Endometrium (tissue), 2 donors: Measurements from ENCODE around the gene SAXO1.

Source experiments
- FAIRE-seq: peaks from 2 replicates; lab custom pipeline; 2012; peaks lifted over from hg19 to GRCh38; lab: Jason Lieb, UNC
- donor health status: control.
- donor health status: control.

SAXO1 gene

DNA sequence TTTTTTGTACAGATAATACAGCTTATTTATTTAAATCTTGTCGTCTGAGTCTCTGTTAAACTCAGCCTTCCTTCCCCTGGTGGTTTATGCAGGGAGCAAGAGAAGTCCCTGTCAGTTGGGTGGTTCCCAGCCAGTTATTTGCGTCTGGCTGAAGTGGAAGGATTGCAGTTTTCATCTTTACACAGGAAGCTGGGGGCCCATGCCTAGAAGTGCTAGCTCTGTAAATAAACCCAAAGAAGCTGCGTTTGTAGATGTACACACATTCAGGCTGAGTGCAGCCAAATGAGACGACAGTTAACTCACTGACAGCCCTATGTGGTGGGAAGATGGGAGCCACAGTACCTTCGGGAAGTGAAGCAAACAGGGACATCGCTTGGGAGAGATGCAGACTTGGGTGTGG lies 122.1 kb downstream of the SAXO1 start:
- FAIRE-seq: no peak

DNA sequence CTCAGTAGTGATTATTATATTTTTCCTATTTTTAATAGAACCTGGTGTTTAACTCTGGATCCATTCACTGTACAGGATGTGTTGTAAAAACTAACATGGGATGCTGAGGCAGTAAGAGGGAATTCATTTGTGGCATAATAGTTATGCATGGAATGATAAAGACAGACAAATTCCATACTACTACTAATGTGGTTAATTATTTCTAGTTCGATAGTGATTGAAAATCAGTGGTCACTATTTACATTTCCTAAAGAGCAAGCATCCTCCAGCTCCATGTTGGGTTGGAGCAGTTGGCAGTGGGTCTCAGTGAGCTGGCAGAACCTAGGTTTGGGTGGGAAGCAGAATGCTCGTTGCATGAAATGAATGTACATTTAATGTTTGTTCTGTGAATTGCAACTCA lies 122.6 kb downstream of the SAXO1 start:
- no peak for FAIRE-seq

DNA sequence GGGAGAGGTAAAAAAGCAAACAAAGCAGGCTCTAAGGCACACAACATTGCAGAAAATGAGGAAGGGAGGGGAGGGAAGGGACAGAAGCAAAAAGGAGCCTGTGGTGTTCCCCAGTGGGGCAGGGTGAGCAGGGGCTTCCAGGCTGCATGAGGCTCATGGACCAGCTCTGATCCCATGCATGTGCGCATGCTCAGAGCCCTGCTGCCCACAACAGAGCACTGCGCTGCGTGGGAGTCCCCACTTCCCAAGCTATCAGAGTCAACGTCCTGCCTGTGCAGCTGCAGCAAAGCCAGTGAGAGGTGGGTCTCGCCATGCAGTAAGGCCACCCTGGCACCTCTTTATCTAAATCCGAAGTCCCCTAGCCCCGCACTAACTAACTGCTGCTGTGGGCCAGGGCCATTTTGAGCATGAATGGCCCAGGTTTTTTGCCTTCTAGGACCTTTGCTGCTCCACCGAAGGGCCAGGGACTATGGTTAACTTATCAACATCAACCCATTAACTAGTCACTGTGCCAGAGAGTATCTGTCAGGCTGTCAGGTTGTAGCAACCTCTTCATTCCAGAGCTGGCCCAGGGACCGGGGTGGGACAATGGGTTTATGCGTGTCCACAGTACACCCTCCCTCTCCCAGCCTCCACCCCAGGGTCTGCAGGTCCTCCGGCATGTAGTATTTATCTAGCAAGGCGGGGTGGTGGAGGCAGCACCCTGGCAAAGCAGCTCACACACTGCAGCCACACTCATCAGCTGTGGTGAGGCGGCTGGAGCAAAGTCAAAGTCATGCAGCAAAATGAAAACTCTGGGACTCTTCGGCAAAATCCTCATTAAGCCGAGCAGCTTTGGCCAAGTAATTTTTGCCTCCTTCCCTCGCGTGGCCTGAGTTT lies 123.6 kb downstream of the SAXO1 start:
- FAIRE-seq: no peak

DNA sequence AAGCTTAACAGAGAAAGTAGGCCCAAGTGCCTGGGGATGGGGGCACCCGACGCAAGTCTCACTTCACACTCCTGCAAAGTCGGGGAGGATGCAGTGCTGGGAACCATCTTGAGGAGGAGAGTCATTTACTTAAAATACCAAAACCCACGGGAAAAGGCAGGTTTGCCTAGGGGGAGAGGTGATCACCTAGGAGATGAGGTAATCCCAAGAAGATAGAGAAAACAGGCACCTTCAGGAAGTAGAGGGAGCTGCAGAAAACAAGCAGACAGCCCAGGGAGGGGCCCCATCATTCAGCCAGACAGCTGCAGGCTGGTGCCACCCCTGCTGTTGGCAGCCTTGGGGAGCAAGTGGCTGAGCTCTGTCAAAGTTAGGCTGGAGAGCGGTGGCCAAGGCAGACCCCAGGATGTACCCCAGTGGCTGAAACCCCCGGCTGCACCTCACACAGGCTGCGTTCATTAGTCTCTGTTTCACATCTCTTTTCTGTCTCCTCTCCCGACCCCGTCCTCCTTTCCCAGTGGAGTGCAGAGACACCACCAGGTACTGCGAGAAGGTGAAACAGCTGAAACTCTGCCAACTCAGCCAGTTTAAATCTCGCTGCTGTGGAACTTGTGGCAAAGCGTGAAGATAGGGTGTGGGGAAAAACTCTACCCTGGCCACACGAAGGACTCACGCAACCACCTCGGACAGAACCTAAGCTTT lies 124.9 kb downstream of the SAXO1 start:
- no peak for FAIRE-seq

DNA sequence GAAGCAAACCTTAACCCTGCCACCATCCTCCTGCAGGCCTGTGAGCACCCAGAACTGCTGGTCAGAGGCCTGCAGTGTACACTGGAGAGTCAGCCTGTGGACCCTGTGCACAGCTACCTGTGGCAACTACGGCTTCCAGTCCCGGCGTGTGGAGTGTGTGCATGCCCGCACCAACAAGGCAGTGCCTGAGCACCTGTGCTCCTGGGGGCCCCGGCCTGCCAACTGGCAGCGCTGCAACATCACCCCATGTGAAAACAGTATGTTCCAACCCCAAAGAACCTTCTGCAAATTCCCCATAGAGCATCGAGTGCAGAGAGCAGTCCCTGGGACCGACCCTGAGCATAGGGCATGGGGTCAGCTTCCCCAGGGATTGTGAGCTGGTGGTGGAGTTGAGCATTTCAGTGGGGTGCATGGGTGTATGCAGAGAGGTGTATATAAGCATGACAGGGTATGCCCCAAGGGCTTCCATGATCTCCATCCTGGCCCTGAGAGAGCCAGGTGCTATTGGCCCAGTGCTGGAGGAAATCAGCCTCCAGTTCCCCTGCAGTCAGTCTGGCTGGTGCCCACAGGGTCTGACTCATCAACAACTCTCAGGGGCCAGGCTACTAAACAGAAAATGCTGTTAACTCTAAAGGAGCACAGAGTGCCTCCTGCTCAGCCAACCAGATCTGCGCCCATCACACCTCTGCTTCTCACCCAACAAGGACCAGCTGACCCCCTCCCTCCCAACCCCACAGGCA lies 126.2 kb downstream of the SAXO1 start:
- no peak for FAIRE-seq

DNA sequence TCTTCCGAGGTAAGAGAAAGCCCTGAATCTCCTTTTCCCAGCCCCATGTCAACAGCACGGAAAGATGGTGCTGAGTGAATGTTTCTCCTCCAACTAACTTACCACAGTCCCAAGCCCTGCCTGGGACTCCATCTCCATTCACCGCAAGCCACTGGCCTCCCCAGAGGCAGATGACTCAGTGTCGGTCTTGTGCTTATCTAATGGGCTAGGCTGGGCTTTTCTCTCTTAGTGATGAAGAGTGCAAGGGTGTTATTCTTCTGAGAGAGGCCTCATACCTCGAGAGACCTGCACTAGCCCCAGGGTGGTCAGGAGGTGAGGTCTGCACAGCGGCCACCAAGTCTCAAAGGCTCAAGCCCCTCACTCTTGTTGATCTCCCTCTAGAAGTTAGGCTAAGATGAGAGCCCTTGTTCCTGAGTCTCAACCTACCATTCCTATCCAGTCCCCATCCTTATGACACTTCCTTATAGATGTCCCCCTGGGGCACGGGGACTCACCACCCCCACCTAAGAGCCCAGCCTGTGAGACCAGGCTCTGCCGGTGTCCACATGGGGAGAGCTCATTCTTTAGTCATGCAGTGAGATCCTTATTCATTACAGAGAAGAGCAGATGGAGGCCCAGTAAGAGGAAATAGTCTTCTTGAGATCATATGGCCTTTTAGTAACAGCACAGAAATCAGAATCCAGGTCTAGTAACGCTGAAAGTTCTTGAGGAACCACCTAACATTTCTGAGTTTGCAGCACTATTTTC lies 127.0 kb downstream of the SAXO1 start:
- no peak for FAIRE-seq

DNA sequence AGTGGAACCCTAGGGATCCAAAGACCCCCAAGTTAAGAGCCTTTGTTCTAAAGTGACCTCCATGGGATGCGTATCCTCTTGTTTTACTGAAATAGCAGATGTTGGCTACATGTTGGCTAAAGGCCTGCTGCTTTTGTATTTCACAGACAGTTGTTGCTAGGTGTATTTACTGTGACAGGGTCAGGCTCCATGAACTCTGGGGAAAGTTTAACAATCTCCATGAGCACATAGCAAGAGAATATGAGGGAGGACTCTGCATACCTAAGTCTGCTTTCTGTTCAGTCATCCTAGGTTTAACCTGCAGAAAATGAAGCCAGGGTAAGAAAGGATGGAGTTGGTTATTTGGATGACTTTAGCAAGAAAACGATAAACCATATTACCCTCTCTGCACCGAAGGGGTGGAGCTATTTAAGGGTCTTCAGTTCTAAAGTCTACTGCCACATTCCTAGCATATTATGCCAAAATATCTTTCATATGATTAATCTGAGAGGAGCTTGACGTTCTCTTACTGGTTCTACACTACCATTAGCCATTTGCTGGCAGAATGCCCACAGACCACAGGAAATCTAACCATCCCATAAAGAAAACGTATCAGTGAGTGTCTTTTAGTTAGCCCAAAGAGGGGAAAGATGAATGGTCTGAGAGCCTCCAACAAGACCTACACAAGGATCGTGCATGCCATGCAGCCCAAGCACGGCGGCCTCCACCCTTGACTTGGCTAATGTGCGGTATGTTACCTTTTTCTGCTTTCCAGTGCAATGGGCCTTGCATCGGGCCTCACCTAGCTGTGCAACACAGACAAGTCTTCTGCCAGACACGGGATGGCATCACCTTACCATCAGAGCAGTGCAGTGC lies 127.8 kb downstream of the SAXO1 start:
- FAIRE-seq: no peak

DNA sequence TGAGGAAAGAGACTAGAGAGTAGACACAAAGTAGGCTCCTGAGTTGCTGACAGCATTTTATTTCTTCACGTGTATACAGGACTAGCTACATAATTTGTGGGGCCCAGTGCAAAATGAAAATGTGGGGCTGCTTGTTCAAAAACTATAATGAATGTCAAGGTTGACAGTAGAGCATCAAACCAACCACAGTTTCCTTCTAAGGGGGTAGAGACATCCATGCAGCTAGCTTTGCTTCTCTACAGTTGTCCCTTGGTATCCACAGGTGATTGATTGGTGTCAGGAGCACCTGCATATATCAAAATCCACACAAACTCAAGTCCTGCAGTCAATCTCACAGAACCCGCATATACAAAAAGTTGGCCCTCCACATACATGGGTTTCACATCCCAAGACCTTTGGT lies 129.6 kb downstream of the SAXO1 start:
- FAIRE-seq: no peak

DNA sequence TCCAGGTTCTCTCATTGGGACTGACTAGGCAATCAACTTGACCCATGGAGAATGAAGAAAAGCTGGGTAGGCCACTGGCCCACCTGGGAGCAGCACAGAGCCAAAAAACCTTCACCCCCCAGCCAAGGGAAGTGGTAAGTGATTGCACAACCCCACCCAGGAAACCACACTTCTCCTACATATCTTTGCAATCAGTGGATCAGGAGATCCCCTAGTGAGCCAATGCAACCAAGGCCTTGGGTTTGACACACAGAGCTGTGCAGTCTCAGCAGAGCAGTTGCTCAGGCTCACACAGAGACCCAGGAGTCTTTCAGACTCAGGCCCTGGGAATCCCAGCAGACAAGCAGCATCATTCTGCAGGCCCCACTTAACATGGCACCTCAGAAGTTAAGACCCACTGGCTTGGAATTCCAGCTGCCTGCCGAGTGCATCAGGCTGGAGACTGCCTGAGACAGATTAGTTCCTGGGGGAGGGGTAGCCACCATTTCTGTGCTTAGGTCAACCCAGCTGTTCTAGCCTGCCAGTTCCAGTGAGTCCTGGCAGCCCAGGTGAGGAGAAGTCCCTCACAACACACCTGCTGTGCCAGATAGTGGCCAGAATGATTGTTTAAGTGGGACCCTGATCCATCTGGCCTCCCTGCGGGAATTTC lies 136.4 kb downstream of the SAXO1 start:
- no peak for FAIRE-seq

DNA sequence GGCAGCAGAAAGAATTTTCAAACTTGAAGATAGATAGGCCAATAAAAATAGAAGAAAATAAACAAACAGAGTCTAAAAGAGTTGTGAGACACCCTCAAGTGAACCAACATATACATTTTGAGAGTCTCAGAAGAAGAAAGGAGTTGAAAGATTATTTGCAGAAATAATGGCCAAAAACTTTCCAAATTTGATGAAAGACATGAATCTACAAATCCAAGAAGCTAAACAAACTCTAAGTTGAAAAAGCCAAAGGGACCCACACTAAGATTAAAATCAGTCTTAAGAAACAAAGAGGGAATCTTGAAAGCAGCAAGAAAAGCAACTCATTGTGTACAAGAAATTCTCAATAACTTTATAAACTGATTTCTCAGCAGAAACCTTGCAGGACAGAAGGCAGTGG lies 137.0 kb downstream of the SAXO1 start:
- FAIRE-seq: no peak

DNA sequence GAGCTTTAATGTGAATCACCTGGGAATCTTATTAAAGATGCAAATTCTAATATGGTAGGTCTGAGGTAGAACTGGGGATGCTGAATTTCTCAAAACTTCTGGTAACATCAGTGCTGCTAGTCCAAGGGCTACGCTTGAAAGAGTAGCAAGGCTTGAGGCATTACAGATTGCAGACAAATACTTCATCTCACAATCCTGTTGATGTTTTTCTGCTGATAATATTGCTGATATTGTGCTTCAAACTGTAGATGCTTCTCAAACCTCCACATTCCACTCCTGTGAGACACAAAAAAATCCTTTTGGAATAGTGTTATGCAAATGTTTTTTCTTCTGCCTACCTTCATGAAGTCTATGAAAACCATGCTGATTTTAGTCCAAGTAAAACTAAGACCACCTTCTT lies 139.5 kb downstream of the SAXO1 start:
- no peak for FAIRE-seq

DNA sequence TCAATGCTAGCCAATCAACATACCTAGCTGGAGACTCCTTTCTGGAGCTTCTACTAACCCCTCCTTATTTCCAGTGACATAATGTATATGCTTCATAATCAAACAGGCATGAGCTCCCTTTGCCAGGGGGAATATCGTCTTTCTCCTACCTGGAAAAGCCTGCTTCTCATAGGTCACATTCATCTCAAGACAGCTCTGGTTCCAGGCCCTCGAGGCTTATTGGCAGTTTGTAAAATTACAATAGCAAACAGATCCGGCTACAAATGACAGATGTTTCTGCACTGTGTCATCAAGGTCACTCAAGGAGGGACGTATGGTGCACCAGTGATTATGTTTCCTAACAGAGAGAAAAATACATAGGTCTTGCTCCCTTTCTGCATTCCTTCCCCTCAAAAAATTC lies 140.0 kb downstream of the SAXO1 start:
- no peak for FAIRE-seq

DNA sequence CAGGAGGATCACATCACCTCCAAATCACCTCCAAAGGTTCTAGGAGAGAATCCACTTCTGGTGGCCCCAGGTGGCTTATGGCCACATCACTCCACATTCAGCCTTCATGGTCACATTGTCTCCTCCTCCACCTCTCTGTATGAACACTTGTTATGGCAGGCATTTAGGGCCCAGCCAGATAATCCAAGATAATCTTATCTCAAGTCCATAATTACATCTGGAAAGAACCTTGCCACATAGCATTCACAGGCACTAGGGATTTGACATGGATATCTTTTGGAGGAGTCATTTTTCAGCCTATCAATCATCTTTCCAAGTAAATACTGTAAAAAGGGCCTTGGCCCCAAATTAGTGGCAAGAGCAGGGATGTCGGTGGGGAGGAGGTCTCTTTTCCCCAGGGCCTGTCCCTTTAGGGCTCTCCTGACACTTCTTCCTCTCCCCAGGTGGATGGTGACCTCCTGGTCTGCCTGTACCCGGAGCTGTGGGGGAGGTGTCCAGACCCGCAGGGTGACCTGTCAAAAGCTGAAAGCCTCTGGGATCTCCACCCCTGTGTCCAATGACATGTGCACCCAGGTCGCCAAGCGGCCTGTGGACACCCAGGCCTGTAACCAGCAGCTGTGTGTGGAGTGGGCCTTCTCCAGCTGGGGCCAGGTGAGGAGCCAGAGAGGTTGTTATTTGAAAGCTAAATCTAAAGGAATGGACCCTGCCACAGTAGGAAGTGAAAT lies 140.9 kb downstream of the SAXO1 start:
- no peak for FAIRE-seq

DNA sequence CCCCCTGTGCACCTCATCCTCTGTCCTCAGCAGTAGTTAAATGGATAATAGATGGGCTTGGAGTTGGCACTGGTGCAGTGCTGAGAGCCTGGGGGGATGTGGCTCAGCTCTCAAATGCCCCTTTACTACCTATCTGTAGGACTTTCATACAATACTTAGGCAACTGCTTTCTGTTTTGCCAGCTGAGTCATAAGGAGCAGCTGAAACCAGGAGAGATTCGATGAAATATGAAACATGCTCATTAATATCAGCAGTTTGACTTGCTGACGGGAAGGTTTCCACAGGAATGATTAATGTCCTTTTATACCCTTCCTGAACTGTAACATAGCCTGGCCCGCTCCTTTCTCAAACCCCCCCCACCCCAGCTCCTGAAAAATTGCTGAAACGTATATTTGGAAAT lies 142.6 kb downstream of the SAXO1 start:
- no peak for FAIRE-seq

DNA sequence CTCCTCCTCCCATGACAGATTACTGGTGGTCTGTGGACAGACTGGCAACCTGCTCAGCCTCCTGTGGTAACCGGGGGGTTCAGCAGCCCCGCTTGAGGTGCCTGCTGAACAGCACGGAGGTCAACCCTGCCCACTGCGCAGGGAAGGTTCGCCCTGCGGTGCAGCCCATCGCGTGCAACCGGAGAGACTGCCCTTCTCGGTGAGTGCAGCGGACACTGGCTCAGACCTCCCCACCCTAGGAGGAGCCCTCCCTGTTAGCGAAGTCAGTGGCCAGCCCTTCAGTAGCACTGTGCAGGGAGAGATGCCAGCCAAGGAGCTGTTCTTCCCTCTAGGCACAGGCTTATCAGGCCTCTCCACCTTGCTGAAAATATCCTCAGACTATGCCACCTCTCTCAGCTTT lies 143.5 kb downstream of the SAXO1 start:
- no peak for FAIRE-seq

DNA sequence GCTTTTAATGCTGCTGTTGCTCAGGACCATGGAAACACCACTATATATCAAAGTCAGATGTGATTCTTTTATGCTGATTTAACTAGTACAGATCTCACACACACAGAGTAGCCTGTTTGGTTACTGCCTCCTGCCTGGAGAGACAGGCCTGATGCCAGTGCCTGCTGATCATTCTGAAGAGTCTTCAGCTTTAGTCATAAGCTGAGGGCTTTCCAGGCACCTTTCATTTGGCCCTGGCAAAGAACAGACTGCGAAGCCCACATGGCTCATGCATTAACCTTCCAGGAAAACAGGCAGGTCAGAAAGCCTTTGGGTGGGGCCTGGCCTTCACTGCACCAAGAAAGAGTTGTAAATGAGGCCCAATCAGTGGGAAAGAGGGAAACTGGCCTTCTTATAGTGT lies 144.7 kb downstream of the SAXO1 start:
- FAIRE-seq: no peak

DNA sequence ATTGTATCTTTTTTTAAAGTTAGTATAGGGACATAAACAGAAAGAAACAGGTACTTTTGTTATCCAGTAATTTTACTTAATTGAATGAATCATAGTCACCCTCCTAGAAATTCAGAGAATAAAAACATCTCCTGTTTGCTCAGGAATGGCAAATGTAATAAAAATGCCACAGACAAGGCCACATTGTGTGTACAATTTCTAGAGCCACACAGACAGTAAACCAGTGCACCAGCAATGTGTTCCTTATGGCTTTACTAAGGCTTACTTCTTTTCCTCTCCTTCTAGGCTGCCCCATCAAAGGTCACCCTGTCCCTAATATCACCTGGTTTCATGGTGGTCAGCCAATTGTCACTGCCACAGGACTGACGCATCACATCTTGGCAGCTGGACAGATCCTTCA lies 145.5 kb downstream of the SAXO1 start:
- FAIRE-seq: no peak

DNA sequence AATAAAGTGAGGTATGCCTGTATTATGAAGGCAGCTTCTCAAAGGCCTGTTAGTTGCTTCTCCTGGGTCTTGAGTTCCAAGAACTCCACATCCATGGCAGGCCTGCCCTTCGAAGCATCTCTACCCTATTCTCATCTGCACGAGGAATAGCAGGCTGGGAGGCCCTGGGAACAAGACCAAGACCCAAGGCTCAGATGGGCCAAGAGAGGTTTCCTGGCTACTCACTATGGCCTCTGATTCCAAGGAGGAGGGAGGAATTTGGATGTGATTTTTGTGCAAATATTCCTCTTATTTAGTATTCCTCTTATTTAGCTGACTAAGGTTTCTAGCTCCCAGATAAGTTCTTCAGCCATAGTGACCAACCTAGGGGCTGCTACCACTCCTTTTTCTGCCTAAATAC lies 151.3 kb downstream of the SAXO1 start:
- FAIRE-seq: no peak

DNA sequence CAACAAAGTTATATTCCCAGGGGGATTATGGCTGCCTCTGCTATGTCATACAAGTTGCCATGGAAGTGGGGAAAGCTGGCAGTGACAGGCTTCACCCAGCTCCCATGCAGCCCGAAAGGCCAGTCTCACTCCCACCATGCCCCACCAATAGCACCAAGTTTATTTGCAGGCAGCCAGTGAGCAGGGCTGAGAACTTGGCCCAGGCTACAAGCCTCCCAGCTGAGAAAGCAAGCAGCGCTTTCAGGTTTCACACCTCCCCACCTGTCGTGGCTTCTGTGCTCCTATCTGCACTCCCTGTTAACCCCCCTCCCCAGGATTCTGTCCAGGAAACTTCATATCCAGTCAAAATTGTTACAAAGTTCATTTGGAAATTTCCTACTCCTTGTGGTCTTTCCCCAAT lies 155.0 kb downstream of the SAXO1 start:
- no peak for FAIRE-seq
